Measurements from ENCODE around the gene BCL10.

The BCL10 gene

DNA sequence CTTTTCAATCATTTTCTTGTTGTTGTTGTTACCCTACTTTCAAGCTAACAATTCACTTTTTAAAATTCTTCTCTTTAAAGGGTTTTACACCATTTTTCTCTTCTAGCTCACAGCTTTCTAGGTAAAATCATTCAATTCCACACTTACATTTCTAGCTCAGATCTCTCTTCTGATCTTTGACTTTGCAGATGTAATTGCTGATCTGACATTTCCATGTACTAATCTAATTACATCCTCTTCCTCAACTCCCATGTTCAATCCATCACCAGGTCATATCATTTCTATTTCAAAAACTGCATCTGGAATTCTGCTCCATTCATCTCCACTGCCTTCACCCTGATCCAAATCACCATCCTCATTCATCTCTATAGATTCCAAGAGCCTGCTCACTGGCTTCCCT, 3.0 kb downstream of the BCL10 start:
- H3K4me3 ChIP-seq (replicated peaks; ENCODE audit: low read depth, low read length) = no peak overlapping the region; the same call in 1 of the 2 replicates
- DNase-seq (ENCODE audit: extremely low read depth, low read depth) = no peak
- TF ChIP-seq, protein P1, sequence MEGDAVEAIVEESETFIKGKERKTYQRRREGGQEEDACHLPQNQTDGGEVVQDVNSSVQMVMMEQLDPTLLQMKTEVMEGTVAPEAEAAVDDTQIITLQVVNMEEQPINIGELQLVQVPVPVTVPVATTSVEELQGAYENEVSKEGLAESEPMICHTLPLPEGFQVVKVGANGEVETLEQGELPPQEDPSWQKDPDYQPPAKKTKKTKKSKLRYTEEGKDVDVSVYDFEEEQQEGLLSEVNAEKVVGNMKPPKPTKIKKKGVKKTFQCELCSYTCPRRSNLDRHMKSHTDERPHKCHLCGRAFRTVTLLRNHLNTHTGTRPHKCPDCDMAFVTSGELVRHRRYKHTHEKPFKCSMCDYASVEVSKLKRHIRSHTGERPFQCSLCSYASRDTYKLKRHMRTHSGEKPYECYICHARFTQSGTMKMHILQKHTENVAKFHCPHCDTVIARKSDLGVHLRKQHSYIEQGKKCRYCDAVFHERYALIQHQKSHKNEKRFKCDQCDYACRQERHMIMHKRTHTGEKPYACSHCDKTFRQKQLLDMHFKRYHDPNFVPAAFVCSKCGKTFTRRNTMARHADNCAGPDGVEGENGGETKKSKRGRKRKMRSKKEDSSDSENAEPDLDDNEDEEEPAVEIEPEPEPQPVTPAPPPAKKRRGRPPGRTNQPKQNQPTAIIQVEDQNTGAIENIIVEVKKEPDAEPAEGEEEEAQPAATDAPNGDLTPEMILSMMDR (IDR thresholded peaks at IDR 0.05; ENCODE audit: low read depth, low read length, missing control alignments) = no peak

DNA sequence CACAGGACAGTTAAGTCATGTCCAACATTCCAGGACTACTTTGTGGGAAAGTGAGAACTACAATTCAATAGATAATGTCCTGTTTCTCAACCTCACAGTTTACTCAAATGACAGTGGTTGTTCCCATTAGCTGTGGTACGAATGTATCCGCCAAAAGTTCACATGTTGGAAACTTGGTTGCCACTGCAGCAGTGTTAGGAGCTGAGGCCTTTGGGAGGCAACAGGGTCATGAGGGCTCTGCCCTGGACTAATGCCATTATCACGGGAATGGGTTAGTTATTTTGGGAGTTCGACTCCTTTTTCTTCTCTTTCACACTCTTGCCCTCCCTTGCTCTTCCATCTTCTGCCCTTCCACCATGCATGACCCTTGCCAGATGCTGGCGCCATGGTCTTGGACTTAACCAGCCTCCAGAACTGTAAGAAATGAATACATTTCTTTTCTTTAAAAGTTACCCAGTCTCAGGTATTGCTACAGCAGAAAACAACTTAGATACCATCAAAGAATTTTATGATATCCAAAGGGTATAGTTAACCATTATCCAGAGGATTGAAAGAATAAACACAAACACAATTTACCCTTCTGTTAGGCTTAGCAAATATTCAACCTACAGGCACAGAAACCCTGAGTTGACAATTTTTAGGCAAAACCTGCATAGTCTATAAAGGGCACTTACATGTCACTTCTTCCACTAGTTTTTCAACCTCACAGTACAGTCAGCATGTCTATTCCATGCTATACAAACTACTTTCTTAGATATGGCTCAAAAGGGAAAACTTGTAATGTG, 7.4 kb downstream of the BCL10 start:
- TF ChIP-seq, protein P1 (IDR thresholded peaks at IDR 0.05; ENCODE audit: low read depth, low read length, missing control alignments) = no peak
- H3K4me3 ChIP-seq (replicated peaks; ENCODE audit: low read depth, low read length) = no peak overlapping the region
- DNase-seq (ENCODE audit: extremely low read depth, low read depth) = no peak

DNA sequence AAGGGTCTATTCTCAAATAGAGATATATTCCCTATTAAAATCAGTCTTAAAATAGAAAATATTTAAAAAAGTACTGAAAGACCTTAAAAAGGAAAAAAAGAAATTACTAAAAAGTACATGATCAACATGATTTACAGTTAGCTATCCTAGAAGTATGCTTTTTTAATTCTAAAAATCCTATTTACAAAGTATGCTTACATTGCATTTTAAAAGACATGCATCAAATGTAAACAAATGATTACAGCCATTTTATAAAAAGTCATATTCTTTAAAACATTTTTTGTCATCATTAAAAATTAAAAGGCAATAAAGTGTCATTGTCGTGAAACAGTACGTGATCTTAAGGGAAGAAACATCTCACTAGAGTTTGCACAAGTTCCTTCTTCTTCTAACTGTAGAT, 9.1 kb downstream of the BCL10 start:
- TF ChIP-seq, protein P1 (IDR thresholded peaks at IDR 0.05; ENCODE audit: low read depth, low read length, missing control alignments) = no peak
- no peak for DNase-seq (ENCODE audit: extremely low read depth, low read depth)
- H3K4me3 ChIP-seq (replicated peaks; ENCODE audit: low read depth, low read length) = no peak overlapping the region

DNA sequence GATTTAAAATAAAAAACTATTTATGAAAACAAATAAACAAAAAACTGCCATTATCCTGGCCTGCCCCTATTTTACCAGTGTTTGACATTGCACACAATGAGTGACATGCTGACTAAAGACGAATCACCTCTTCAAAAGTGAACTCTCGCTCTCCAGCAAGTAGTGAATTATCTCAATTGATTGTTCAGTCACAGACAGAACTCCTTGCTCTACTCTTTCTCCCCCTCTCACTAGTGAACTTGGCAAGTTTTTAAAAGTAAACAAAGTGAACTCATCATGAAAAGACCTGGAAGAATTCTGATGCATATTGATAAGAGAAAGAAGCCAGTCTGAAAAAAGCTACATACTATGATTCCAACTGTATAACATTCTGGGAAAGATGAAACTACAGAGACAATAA, 12.3 kb downstream of the BCL10 start:
- H3K4me3 ChIP-seq (replicated peaks; ENCODE audit: low read depth, low read length) = no peak overlapping the region
- DNase-seq (ENCODE audit: extremely low read depth, low read depth) = no peak
- TF ChIP-seq, protein P1 (IDR thresholded peaks at IDR 0.05; ENCODE audit: low read depth, low read length, missing control alignments) = no peak

DNA sequence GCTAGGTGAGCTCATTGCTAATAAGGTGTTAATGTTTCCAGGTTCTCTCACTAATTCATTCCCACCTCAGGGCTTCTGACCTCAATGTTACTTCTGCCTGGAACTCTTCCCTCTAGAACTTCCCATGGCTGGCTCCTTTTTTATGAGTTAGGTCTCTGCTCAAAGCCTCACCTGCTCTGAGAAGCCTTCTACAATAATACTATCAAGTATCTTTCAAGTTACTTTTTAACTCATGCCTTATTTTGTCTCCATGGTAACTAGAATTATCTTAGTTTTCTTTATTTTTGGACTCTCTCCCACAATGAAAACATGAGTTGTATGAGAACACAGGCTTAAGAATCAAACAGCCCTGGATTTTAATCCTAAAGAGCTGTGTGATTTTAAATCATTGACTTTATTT, 13.4 kb downstream of the BCL10 start:
- TF ChIP-seq, protein P1 (IDR thresholded peaks at IDR 0.05; ENCODE audit: low read depth, low read length, missing control alignments) = no peak
- DNase-seq (ENCODE audit: extremely low read depth, low read depth) = no peak
- no peak overlapping the region for H3K4me3 ChIP-seq (replicated peaks; ENCODE audit: low read depth, low read length)

DNA sequence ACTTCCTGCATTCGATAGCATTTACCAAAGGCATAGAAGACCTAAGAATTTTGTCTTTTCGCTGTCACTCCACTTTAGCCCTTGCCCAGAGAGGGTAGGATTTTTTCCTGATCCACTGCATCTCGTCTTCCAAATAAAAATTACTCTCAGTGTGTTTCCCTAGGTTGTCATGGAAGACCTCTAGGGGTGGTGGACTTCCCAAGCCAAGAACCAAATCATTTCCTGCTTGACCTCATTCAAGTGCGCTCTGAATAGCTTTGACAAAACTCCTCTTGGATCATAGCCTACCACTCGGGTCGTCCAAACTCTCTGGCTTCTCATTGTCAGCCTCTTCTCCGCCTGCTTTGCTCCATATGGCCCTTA, 16.5 kb downstream of the BCL10 start:
- peak overlapping the region; percentile 63 for H3K4me3 ChIP-seq (replicated peaks; ENCODE audit: low read depth, low read length)
- TF ChIP-seq, protein P1 (IDR thresholded peaks at IDR 0.05; ENCODE audit: low read depth, low read length, missing control alignments) = no peak
- DNase-seq (ENCODE audit: extremely low read depth, low read depth) = no peak
